ENCODE results near the gene CNMD.

GRCh38 chr13:52758114-52758513 is 18.5 kb upstream of the CNMD start:
- TF ChIP-seq CTCF (IDR thresholded peaks at IDR 0.05) (no peak), POLR2A (IDR thresholded peaks at IDR 0.05) (no peak)
